ENCODE results near the gene TIMM23.

TIMM23 gene

GRCh38 chr10:46004963-46005362 lies 32.7 kb downstream of the TIMM23 start:
- Histone ChIP-seq H3K36me3 (peaks cover 95% of the 10 kb centered on the region), H3K4me3 (ENCODE audit: low read depth in 1 of 2, low read length in 1 of 2) (no peak overlapping the region), H3K27me3 (no peaks in the 10 kb centered on the region), H3K27ac (peak overlapping the region; percentile 4), H3K9me3 (no peaks in the 10 kb centered on the region), H3K4me1 (ENCODE audit: control insufficient read depth in 1 of 2, insufficient read depth in 1 of 2, low read depth in 1 of 2, low read length in 1 of 2) (peaks cover 23 to 24% of the 10 kb centered on the region in 2 experiments)
- TF ChIP-seq CTCF (IDR thresholded peaks at IDR 0.05) = no peak

GRCh38 chr10:46005383-46005782 lies 33.1 kb downstream of the TIMM23 start:
- H3K27ac ChIP-seq = peak overlapping the region; percentile 4
- no peaks in the 10 kb centered on the region for H3K27me3 ChIP-seq
- H3K9me3 ChIP-seq = no peaks in the 10 kb centered on the region
- no peak overlapping the region for H3K4me3 ChIP-seq (ENCODE audit: low read depth in 1 of 2, low read length in 1 of 2)
- H3K4me1 ChIP-seq (ENCODE audit: control insufficient read depth in 1 of 2, insufficient read depth in 1 of 2, low read depth in 1 of 2, low read length in 1 of 2) = peaks cover 27 to 29% of the 10 kb centered on the region in 2 experiments
- H3K36me3 ChIP-seq = peaks cover 95% of the 10 kb centered on the region
- no peak for TF ChIP-seq CTCF (IDR thresholded peaks at IDR 0.05)

- Histone ChIP-seq H3K4me3 (ENCODE audit: low read depth in 1 of 2, low read length in 1 of 2) (no peak overlapping the region), H3K4me1 (ENCODE audit: control insufficient read depth in 1 of 2, insufficient read depth in 1 of 2, low read depth in 1 of 2, low read length in 1 of 2) (peaks cover 31 to 32% of the 10 kb centered on the region in 2 experiments), H3K27me3 (no peaks in the 10 kb centered on the region), H3K36me3 (peaks cover 95% of the 10 kb centered on the region), H3K9me3 (no peaks in the 10 kb centered on the region), H3K27ac (peak overlapping the region; percentile 29)
- TF ChIP-seq CTCF (IDR thresholded peaks at IDR 0.05) = no peak
Observed at GRCh38 chr10:46006219-46006618, 33.9 kb downstream of the TIMM23 start.

- no peak for TF ChIP-seq CTCF (IDR thresholded peaks at IDR 0.05)
- H3K9me3 ChIP-seq = no peaks in the 10 kb centered on the region
- H3K4me1 ChIP-seq (ENCODE audit: control insufficient read depth in 1 of 2, insufficient read depth in 1 of 2, low read depth in 1 of 2, low read length in 1 of 2) = peaks cover 48 to 54% of the 10 kb centered on the region in 2 experiments
- H3K27ac ChIP-seq = peak overlapping the region; percentile 44
- H3K4me3 ChIP-seq (ENCODE audit: low read depth in 1 of 2, low read length in 1 of 2) = no peak overlapping the region
- no peaks in the 10 kb centered on the region for H3K27me3 ChIP-seq
- H3K36me3 ChIP-seq = peaks cover 91% of the 10 kb centered on the region
Observed at GRCh38 chr10:46012746-46013145, 40.5 kb downstream of the TIMM23 start.

- peak overlapping the region; percentile 7 for H3K27ac ChIP-seq
- TF ChIP-seq CTCF (IDR thresholded peaks at IDR 0.05) = no peak
- no peaks in the 10 kb centered on the region for H3K27me3 ChIP-seq
- H3K4me3 ChIP-seq (ENCODE audit: low read depth in 1 of 2, low read length in 1 of 2) = no peak overlapping the region
- peaks cover 77% of the 10 kb centered on the region for H3K36me3 ChIP-seq
- no peaks in the 10 kb centered on the region for H3K9me3 ChIP-seq
- peaks cover 48 to 54% of the 10 kb centered on the region in 2 experiments for H3K4me1 ChIP-seq (ENCODE audit: control insufficient read depth in 1 of 2, insufficient read depth in 1 of 2, low read depth in 1 of 2, low read length in 1 of 2)
Observed at GRCh38 chr10:46014206-46014605, 41.9 kb downstream of the TIMM23 start.
